CD4-positive, alpha-beta T cell treated with Interferon gamma for 1 hour (primary cell): Measurements from ENCODE around the gene TSN.

Source experiments
- DNase-seq: peaks from one replicate; pipeline ENCODE4 v3.0.0-alpha.2; 2020

TSN gene

GRCh38 chr2:121748202-121748601 is 7.2 kb upstream of the TSN start:
- no peak for DNase-seq

DNA sequence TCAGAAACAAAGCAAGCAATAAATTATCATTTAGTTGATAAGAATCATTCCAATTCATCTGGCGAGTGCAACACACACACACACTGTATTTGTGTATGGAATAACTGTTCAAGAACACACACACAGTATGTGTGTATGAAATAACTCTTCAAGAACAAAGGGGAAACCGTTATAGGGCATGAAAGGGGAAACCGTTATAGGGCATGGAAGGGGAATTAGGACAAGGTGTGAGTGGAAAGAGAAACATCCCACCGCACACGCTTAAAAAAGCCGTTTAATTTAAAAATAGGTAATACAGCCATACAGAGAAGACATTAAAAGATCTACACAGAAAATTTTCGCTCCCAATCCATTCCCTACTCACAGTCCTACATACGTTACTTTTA is 607 bp upstream of the TSN start:
- no peak for DNase-seq

DNA sequence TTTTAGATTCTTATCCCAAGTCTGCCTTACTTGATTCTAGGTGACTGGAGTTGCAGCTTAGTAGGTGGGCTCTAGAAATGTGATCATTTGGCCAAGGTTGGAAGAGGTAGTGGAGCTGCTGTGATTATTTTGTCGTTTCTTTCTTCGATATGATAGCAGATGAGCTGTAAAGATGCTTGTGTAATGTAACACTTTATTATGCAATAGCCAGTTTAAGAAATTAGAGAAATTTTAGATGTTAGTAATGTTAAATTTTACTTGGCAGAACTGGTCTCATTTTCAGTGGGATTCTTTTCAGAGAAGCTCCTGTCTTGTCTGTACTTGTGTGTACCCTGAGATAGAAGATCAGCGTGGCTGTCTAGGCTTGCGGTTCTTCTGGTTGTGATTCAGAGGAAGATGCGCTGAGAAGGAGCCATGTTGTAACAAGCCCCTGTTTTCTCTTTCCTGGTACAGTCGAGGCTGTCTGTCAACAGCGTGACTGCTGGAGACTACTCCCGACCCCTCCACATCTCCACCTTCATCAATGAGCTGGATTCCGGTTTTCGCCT is 9.3 kb downstream of the TSN start:
- DNase-seq, result no peak

DNA sequence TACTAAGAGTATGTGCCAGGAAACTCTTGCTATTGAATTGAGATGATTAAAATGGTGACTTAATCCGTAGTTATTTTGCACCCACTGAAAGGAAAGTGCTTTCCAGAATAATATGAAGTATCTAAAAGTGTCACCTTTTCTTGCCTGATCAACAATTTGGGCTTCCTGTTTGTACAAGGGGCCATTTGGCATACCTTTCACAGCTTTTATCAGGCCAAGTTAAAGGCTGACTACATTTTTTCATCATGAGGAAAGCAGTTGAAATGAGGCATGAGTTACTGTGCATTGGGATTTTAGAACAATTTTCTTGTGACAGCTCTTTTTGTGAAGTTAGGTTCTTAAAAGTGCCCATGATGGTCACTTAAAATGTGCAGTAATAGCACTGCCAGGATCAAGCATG is 11.2 kb downstream of the TSN start:
- DNase-seq, result no peak

DNA sequence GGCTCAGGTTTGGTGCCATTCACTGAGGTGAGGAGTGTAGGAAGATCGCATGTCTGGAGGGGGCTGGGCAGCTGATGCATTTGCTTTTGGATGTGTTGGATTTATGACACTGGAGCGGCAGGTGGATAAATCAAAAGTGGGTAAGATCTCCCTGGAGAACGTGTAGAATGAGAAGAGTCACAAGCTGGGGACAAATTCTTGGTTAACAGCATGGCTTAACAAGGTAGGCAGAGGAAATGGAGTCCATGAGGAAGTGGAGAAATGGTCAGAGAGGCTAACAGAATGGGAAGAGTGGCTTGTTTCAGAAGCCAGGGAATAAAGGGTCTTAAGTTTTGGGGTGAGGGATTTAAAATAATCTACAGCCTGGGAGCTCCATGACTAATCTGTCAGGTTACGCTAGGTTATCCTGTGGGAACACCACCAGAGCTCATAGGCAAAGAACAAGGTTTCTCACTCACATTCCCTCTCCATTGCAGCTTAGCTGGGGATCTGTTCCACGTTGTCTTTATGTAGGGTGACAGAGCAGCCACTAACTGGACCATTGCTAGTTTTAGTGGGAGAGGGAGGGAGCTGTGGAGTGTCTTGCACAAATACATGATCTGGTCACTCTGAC is 12.8 kb downstream of the TSN start:
- no peak for DNase-seq

DNA sequence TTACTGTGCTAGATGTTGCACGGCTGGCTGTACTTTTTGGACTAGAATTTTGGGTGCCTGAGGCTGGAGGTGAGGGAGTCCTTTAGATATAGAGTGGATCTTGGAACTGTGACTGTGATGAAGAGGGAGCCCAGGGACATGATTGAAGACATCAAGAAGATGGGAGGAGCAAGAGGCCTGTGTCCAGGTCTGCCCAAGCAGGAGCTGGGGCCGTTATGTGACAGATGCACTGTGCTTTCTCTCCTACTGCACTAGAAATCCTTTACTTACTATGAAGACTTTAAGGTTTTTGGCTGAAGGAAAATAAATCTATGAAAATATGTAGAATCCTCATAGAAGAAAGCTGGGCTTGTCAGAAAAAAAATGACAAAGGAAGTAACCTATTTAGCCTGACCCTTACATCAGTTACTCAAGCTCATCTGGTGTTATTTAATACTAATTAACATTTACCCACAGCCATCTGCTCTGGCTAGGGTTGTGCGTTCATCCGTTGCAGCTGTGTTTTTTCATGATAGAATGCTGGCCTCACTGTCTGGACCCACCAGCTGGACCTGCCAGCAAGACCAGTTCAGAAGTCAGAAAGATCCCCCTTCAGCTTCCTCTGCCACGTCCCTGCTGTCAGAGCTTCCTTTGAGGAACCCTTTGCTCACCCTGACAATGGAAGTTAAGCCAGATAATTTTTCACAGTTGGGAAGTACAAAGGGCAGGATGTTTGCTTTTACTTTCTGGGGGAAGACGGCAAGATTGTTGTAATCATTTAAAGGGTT is 16.7 kb downstream of the TSN start:
- DNase-seq, result no peak

- no peak for DNase-seq
These were observed 18.8 kb downstream of the TSN start for GRCh38 chr2:121774235-121774634.

GRCh38 chr2:121776361-121776760 is 20.9 kb downstream of the TSN start:
- no peak for DNase-seq

- no peak for DNase-seq
These were observed 21.6 kb downstream of the TSN start for GRCh38 chr2:121776885-121777698.

GRCh38 chr2:121777699-121778058 is 22.2 kb downstream of the TSN start:
- DNase-seq, result no peak

DNA sequence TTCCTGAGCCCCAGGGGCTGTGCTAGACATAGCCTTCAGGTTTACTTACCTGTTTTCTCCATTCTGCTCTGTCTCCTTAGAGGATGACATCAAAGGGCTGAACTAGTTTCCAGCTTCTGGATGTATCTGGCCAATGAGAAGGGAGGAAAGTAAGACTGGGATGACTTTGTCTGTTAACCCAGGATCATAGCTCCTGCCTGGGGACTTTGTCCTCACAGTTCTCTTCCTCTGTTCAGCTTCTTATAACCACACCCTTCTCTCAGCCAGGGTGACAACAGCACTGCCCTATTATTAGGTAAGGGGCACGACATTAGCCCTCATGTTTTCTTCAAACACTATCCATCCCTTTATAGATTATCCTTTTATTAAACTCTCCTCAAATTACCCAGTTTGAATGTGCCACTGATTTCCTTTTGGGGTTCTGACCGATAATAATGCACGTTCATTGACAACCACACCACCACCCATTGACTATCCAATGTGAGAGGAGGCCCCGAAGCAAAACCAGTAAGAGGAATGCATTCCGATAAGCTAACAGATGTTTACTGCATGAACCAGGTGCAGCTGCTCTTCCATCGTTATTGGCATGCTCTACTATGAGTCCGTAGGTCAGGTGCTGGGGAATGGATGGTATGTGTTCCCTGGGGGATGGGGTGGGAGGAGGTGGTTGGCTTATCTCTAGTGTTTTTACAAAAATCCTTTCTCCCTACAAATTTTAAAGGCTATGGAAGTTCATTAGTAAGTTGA is 23.5 kb downstream of the TSN start:
- no peak for DNase-seq

GRCh38 chr2:121783180-121783579 is 27.7 kb downstream of the TSN start:
- no peak for DNase-seq

DNA sequence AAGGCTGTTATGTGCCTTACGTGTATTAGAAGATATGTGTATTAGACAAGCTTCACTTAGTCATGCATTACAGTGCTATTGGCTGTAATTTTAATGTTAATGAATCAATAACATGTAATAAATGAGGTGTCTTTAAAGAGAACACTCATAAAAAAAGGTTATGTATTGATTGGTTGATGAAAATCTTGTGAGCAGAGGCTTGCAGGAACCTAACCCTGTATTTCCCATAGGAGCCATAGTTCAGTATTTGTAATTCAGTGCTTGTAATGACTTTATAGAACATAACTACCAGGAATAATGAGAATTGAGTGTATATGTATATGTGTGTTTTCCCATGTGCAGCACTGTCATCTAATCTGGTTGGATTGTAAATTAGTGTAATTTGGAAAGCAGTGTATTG is 33.2 kb downstream of the TSN start:
- no peak for DNase-seq

DNA sequence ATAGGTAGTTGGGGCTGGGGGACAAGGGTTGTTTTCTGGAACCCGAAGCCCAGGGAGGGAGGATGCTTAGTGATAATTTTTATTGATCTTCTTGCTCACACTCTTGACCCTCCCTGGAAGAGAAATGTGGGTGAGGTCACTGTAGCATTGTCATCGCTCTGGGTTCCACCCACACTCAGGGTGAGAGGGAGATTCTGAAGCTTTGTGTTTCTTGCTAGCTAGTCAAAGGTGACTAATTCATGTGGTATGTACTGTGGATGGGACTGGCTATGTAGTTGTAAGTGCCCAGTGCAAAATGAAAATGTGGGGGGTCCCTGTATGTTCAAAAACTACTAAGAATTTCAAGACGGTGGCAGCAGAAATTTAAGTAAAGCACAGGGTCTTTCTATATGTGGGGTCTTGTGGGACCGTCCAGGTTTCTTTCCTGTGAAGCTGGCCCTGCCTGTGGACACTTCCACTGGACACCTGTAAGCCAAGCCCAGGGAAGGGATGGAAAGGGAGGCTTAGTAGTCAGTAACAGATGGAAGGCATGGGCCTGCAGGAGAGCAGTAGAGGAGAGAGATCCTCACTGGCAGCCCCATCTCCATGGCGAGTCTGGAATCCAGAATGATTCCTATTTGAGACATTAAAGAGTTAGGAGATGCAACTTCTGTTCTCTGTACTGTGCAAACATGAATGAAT is 35.0 kb downstream of the TSN start:
- DNase-seq, result no peak

- no peak for DNase-seq
These were observed 35.8 kb downstream of the TSN start for GRCh38 chr2:121791290-121791689.

DNA sequence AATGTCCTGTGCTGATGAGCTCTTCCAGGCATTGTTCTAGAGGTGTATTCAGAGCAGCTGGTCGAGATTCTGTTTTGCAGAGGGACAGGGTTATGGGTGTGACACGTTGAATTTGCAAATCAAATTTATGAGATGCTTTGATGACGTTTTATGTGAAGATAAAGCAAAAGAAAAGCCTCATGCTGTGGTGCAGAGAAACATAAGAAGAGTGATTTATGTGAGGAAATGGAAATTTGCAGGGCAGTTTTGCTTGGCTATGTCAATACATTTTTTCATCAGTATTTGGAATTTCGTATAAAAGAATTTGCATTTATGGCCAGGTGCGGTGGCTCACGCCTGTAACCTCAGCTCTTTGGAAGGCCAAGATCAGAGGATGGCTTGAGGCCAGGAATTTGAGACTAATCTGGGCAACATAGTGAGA is 36.4 kb downstream of the TSN start:
- DNase-seq, result no peak

DNA sequence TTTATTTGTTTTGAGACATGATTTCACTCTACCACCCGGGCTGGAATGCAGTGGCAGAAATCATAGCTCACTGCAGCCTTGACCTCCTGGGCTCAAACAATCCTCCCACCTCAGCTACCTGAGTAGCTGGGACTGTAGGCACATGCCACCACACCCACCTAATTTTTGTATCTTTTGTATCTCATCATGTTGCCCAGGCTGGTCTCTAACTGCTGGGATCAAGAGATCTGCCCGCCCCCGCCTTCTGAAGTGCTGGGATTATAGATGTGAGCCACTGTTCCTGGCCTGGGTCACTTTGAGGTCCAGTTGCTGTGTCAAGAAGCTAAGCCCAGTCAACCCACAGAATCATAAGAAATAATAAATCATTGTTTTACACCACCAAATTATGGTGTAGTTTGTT is 38.4 kb downstream of the TSN start:
- DNase-seq, result no peak

- no peak for DNase-seq
These were observed 38.8 kb downstream of the TSN start for GRCh38 chr2:121794233-121794632.

DNA sequence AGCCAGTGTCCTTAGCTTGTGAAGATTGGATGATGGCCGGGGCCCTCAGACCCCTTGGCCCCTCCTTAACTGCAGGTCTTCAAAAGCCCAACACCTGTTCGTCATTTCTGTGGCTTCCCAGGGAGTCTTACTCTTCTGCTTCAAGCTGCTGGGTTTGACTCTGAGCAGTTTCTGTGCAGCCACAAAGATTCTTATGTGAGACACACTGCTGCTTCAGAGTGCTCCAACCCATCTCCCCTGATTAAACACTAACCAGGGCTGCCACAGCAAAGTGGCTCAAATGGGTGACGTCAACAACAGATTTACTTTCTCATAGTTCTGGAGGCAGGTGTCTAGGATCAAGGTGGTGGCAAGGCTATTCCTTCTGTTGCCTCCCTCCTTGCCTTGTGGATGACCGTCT is 40.8 kb downstream of the TSN start:
- no peak for DNase-seq

GRCh38 chr2:121798617-121799016 is 43.2 kb downstream of the TSN start:
- DNase-seq, result no peak

- DNase-seq, result no peak
These were observed 46.5 kb downstream of the TSN start for GRCh38 chr2:121801916-121802315.

DNA sequence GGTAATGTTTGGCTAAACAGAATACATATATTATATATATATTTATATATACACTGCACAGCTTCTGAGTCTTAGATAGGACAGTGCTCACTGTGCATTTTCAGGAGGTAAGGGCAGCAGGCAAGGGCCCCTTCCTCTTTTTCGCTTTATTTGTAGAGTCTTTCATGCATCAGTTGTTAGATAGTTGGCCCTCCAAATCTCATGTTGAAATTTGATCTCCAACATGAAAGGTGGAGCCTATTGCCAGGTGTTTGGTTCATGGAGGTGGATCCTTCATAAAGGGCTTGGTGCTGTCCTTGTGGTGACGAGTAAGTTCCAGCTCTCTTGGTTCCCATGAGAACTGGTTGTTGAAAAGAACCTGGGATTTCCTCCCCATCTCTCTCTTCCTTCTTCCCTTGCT is 48.1 kb downstream of the TSN start:
- DNase-seq, result no peak

DNA sequence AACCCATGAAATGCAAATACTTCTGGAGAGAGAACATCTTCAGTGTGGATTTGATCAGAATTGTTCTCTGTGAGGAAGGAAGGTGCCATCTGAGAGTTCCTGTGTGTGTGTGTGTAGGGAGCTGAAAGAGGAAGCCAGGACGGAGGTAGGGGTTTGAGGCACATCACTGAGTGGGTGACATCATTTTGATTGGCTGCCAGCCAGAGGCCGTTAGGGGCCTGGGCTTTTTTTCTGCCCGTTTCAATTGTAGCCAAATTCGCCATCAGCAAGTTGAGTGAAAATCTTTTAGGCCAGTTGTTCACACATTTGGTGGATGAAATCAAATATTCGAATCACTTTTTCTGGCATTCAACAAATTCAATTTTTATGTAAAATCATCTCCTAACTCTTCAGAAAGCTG is 48.9 kb downstream of the TSN start:
- peak; percentile 12 for DNase-seq
